H1 (cell line): ENCODE data around the gene HOMER1. TPM values are rescaled to one million over a fixed set of nuclear protein-coding genes. Genes with fewer than 3 reads are reported as not detected.
"Not testable (repeated sequence)": the region's sequence is repeated elsewhere in the genome, so short reads cannot be mapped to it uniquely, and the experiment has no call there.

Source experiments
- CTCF ChIA-PET: fragments of 300-600 bp; sonication (Branson Sonifier 250); formaldehyde crosslinking; loops from one replicate; lab custom pipeline; 2021; ENCODE audit not compliant: partially characterized antibody; lab: Charles Lee
- POLR2A ChIA-PET: fragments of 300-600 bp; sonication (Branson Sonifier 250); formaldehyde crosslinking; loops from one replicate; lab custom pipeline; 2021; ENCODE audit warnings: inconsistent platforms; ENCODE audit not compliant: partially characterized antibody; lab: Charles Lee
- DNase-seq, 2 experiments: peaks; one replicate each; pipeline versions ENCODE4 v3.0.0 to v3.0.0-alpha.2; 2010 to 2022; ENCODE audit warnings: low spot score in 2 of 2, low read depth in 1 of 2, mixed read lengths in 1 of 2
- FAIRE-seq: peaks from 2 replicates; lab custom pipeline; 2011; peaks lifted over from hg19 to GRCh38; lab: Jason Lieb, UNC
- H2AFZ ChIP-seq: 2 replicates; pipeline ENCODE4 v1.8.1; 2012; ENCODE audit warnings: low read length, inconsistent platforms
- H2AK5ac ChIP-seq: 2 replicates; pipeline ENCODE4 v1.6.1; 2013; ENCODE audit warnings: low read depth, low read length
- H2BK120ac ChIP-seq: replicated peaks from 2 replicates; pipeline ENCODE3; 2013; ENCODE audit warnings: low read depth, low read length, inconsistent platforms
- H2BK12ac ChIP-seq: 2 replicates; pipeline ENCODE4 v1.6.1; 2013; ENCODE audit warnings: low read depth, low read length
- H2BK15ac ChIP-seq: 2 replicates; pipeline ENCODE4 v1.6.1; 2013; ENCODE audit warnings: low read length
- H2BK20ac ChIP-seq: 2 replicates; pipeline ENCODE4 v1.6.1; 2013; ENCODE audit warnings: low read length
- H2BK5ac ChIP-seq: 2 replicates; pipeline ENCODE4 v1.6.1; 2013; ENCODE audit warnings: low read depth, low read length
- H3K14ac ChIP-seq: 2 replicates; pipeline ENCODE4 v1.6.1; 2013; ENCODE audit warnings: inconsistent platforms; ENCODE audit not compliant: insufficient read length
- H3K18ac ChIP-seq: 2 replicates; pipeline ENCODE4 v1.6.1; 2013; ENCODE audit warnings: low read length; ENCODE audit errors: extremely low read depth
- H3K23ac ChIP-seq: 2 replicates; pipeline ENCODE4 v1.6.1; 2013; ENCODE audit warnings: inconsistent platforms; ENCODE audit not compliant: insufficient read length
- H3K23me2 ChIP-seq: 2 replicates; pipeline ENCODE4 v1.6.1; 2013; ENCODE audit warnings: low read depth, low read length
- H3K27ac ChIP-seq: 2 replicates; pipeline ENCODE4 v1.6.1; 2011; ENCODE audit warnings: low read depth, low read length, inconsistent platforms
- H3K27me3 ChIP-seq, 4 experiments: replicated peaks in 1 of 4; 1 replicate in 1 of 4; 2 replicates in 3 of 4; pipeline versions ENCODE4 v1.6.1 to v1.8.1; 2011 to 2013; ENCODE audit warnings: low read length in 3 of 4, mild to moderate bottlenecking in 3 of 4, inconsistent platforms in 2 of 4, mixed read lengths in 2 of 4, moderate library complexity in 1 of 4; ENCODE audit not compliant: control insufficient read depth in 3 of 4, insufficient read depth in 3 of 4; ENCODE audit errors: extremely low read depth in 1 of 4
- H3K36me3 ChIP-seq, 4 experiments: 2 replicates each; pipeline versions ENCODE4 v1.6.1 to v1.8.1; 2011 to 2013; ENCODE audit warnings: mild to moderate bottlenecking in 4 of 4, low read length in 3 of 4, moderate library complexity in 2 of 4, control low read depth in 1 of 4, inconsistent platforms in 1 of 4; ENCODE audit not compliant: insufficient read depth in 4 of 4, control insufficient read depth in 2 of 4
- H3K4ac ChIP-seq: replicated peaks from 2 replicates; pipeline ENCODE3; 2013; ENCODE audit warnings: low read length, low read depth, mixed read lengths, inconsistent platforms; ENCODE audit not compliant: insufficient read length
- H3K4me1 ChIP-seq, 4 experiments: replicated peaks in 1 of 4; 1 replicate in 1 of 4; 2 replicates in 3 of 4; pipeline versions ENCODE4 v1.6.1 to v1.8.1; 2011 to 2013; ENCODE audit warnings: low read length in 3 of 4, inconsistent platforms in 2 of 4, mixed read lengths in 1 of 4; ENCODE audit not compliant: insufficient read depth in 4 of 4, control insufficient read depth in 3 of 4
- H3K4me2 ChIP-seq, 2 experiments: 2 replicates each; pipeline versions ENCODE4 v1.6.1 to v1.8.1; 2011 to 2013; ENCODE audit warnings: low read depth in 2 of 2, low read length in 2 of 2, control low read depth in 1 of 2, inconsistent platforms in 1 of 2, mild to moderate bottlenecking in 1 of 2; ENCODE audit not compliant: insufficient read depth in 1 of 2
- H3K4me3 ChIP-seq, 4 experiments: fragments of 200-600, 300-600 bp in 1 of 4; sonication (generic), shearing (Covaris generic), sonication (Bioruptor Twin) in 1 of 4; 2 replicates each; pipeline versions ENCODE4 v1.5.1 to v1.8.1; 2011 to 2016; ENCODE audit warnings: low read length in 4 of 4, low read depth in 3 of 4, control low read depth in 2 of 4, inconsistent platforms in 2 of 4, mild to moderate bottlenecking in 2 of 4, mixed read lengths in 1 of 4, moderate library complexity in 1 of 4; ENCODE audit not compliant: insufficient read depth in 2 of 4; ENCODE audit errors: extremely low read depth in 1 of 4
- H3K56ac ChIP-seq: replicated peaks from 2 replicates; pipeline ENCODE3; 2013; ENCODE audit warnings: low read depth, mild to moderate bottlenecking, mixed read lengths, low read length, inconsistent platforms; ENCODE audit not compliant: insufficient read length
- H3K79me1 ChIP-seq: 2 replicates; pipeline ENCODE4 v1.6.1; 2013; ENCODE audit warnings: low read depth, low read length, control low read depth
- H3K79me2 ChIP-seq, 2 experiments: 2 replicates each; pipeline versions ENCODE4 v1.6.1 to v1.8.1; 2012 to 2013; ENCODE audit warnings: low read length in 2 of 2, mild to moderate bottlenecking in 2 of 2, inconsistent platforms in 1 of 2; ENCODE audit not compliant: insufficient read depth in 2 of 2, control insufficient read depth in 1 of 2
- H3K9ac ChIP-seq, 4 experiments: replicated peaks in 1 of 4; 1 replicate in 1 of 4; 2 replicates in 3 of 4; pipeline versions ENCODE4 v1.6.1 to v1.8.1; 2011 to 2013; ENCODE audit warnings: low read depth in 3 of 4, low read length in 3 of 4, control low read depth in 2 of 4, mild to moderate bottlenecking in 2 of 4, moderate library complexity in 2 of 4, inconsistent platforms in 1 of 4; ENCODE audit errors: extremely low read depth in 1 of 4
- H3K9me3 ChIP-seq, 2 experiments: 2 replicates each; pipeline versions ENCODE4 v1.6.1 to v1.8.1; 2012 to 2013; ENCODE audit warnings: mild to moderate bottlenecking in 2 of 2, moderate library complexity in 2 of 2, control low read depth in 1 of 2, inconsistent platforms in 1 of 2, low read depth in 1 of 2, low read length in 1 of 2, mixed read lengths in 1 of 2; ENCODE audit not compliant: insufficient read depth in 2 of 2
- H4K20me1 ChIP-seq, 2 experiments: replicated peaks in 1 of 2; 2 replicates each; pipeline versions ENCODE3 to v1.8.1; 2011 to 2013; ENCODE audit warnings: inconsistent platforms in 2 of 2, low read length in 2 of 2, mild to moderate bottlenecking in 1 of 2; ENCODE audit not compliant: insufficient read depth in 2 of 2, control insufficient read depth in 1 of 2
- H4K5ac ChIP-seq: 2 replicates; pipeline ENCODE4 v1.6.1; 2013; ENCODE audit warnings: low read length, low read depth, mixed read lengths, inconsistent platforms; ENCODE audit not compliant: insufficient read length
- H4K8ac ChIP-seq: 2 replicates; pipeline ENCODE4 v1.8.0; 2013; ENCODE audit warnings: mild to moderate bottlenecking, moderate library complexity, low read length, inconsistent platforms; ENCODE audit not compliant: insufficient read depth; ENCODE audit errors: extremely low read depth
- H4K91ac ChIP-seq: replicated peaks from 2 replicates; pipeline ENCODE3; 2013; ENCODE audit warnings: low read length, mixed read lengths, inconsistent platforms; ENCODE audit not compliant: insufficient read length
- CBX8 ChIP-seq: fragments of 300-800, 300-1000 bp; sonication (generic); IDR thresholded peaks from 2 replicates; pipeline ENCODE4 v1.7.1; 2016; ENCODE audit warnings: low read depth, low read length, borderline replicate concordance
- CHD1 ChIP-seq: IDR thresholded peaks from 2 replicates; pipeline ENCODE4 v1.6.1; 2012; ENCODE audit warnings: low read depth, low read length, improper control_type of control experiment
- GTF2F1 ChIP-seq: IDR thresholded peaks from 2 replicates; pipeline ENCODE4 v1.6.1; 2012; ENCODE audit warnings: low read depth, low read length, improper control_type of control experiment, borderline replicate concordance
- RBBP5 ChIP-seq: IDR thresholded peaks from 2 replicates; pipeline ENCODE4 v1.7.1; 2012; ENCODE audit warnings: low read depth, mild to moderate bottlenecking, inconsistent platforms, low read length, moderate library complexity, borderline replicate concordance
- TAF1 ChIP-seq: IDR thresholded peaks from 2 replicates; pipeline ENCODE4 v1.6.1; 2011; ENCODE audit warnings: mild to moderate bottlenecking, low read depth, low read length
- polyA plus RNA-seq, 7 experiments: library from polyadenylated mRNA; depleted of rRNA in 3 of 7; stranded (reverse) in 5 of 7; unstranded in 2 of 7; fragments of >200 nt in 5 of 7; fragments of 200-250 nt in 2 of 7; gene quantifications; 1 replicate in 5 of 7; 2 replicates in 1 of 7; 4 replicates in 1 of 7; pipeline versions ENCODE4 v1.2.1 to v1.2.3, GENCODE V29; 2011 to 2013; ENCODE audit warnings: missing spikeins in 2 of 7, mixed read lengths in 2 of 7
- total RNA-seq: library from RNA; stranded (reverse); fragmentation: NEBNext Ultra II Directional; extraction: Animal tissue kit (Norgen Biotek cat#: 25700); gene quantifications from 2 replicates; pipeline ENCODE4 v1.2.1, GENCODE V29; 2021

The HOMER1 gene
- total and polyA plus RNA-seq, 2 of the 8 experiments (the other 6 are each of a cell fraction or from before 2014, with no cell fraction given) = 6.4 to 57.9 TPM

DNA sequence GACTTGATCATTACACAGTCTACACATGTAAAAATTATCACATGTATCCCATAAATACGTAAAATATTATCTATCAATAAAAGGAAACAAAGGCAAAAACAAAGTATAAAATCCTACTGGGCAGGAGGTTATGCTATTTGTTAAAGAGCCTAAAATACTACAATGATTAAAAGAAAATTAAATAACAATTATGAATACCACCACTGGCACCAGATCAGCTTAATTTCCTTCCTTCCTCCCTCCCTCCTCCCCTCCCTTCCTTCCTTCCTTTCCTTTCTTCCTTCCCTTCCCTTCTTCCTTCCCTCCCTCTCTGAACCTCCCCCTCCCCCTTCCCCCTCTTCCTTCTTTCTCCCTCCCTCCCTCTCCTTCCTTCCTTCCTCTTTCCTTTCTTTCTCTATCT is 127.3 kb downstream of the HOMER1 start (continued):
- TF ChIP-seq TAF1 = no peak
- TF ChIP-seq RBBP5 = no peak
- no peak for TF ChIP-seq GTF2F1
- TF ChIP-seq CBX8 = no peak
- TF ChIP-seq CHD1 = no peak

DNA sequence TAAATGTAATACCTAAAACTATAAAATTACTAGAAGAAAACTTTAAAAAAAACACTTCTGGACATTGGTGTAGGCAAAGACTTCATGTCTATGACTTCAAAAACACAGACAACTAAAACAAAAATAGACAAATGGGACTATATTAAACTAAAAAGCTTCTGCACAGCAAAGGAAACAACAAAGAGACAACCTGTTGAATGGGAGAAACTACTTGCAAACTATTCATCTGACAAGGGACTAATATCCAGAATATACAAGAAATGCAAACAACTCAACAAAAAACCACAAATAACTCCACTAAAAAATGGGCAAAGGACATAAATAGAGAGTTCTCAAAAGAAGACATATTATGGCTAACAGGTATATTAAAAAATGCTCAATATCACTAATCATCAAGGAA is 128.8 kb downstream of the HOMER1 start:
- H3K27me3 ChIP-seq, H4K5ac ChIP-seq, H2BK15ac ChIP-seq, DNase-seq, H2AFZ ChIP-seq, H3K4me2 ChIP-seq, H3K4me1 ChIP-seq, H3K14ac ChIP-seq, H3K23me2 ChIP-seq, H3K36me3 ChIP-seq, POLR2A ChIA-PET, H3K18ac ChIP-seq, H3K4me3 ChIP-seq, H3K4ac ChIP-seq, H3K27ac ChIP-seq, H2BK12ac ChIP-seq, H3K79me2 ChIP-seq, H4K20me1 ChIP-seq, FAIRE-seq, H4K91ac ChIP-seq, H3K9me3 ChIP-seq, H3K23ac ChIP-seq, H3K79me1 ChIP-seq, H4K8ac ChIP-seq, H2BK120ac ChIP-seq, H3K9ac ChIP-seq, H2BK5ac ChIP-seq, H2AK5ac ChIP-seq, H3K56ac ChIP-seq, H2BK20ac ChIP-seq: not testable (repeated sequence)
- CTCF ChIA-PET = interaction anchor here (0.6 kb wide), 2 partner anchors 111 to 360 kb away, joined by 3 to 4 read pairs; no protein-coding TSS in a partner anchor
